Nephron (organoid): ENCODE data around the gene SLC16A13.
A peak's percentile ranks its signal among the peaks of the same experiment; 100 is the strongest.

Source experiments
- H3K27ac Mint-ChIP-seq, 3 experiments: 2 replicates each; pipeline ENCODE4 v1.8.0; 2020; ENCODE audit warnings: mixed read lengths in 3 of 3, mild to moderate bottlenecking in 2 of 3, moderate library complexity in 1 of 3
- H3K27me3 Mint-ChIP-seq: 2 replicates; pipeline ENCODE4 v1.8.0; 2021; ENCODE audit warnings: low read depth, mild to moderate bottlenecking, moderate library complexity, mixed read lengths
- H3K36me3 Mint-ChIP-seq: 2 replicates; pipeline ENCODE4 v1.8.0; 2020; ENCODE audit warnings: low read depth, mixed read lengths
- H3K4me1 Mint-ChIP-seq: 2 replicates; pipeline ENCODE4 v1.8.0; 2020; ENCODE audit warnings: mixed read lengths
- H3K4me3 Mint-ChIP-seq, 3 experiments: 2 replicates each; pipeline ENCODE4 v1.8.0; 2020; ENCODE audit warnings: mild to moderate bottlenecking in 3 of 3, mixed read lengths in 3 of 3, moderate library complexity in 2 of 3
- H3K9me3 Mint-ChIP-seq: 2 replicates; pipeline ENCODE4 v1.8.0; 2020; ENCODE audit warnings: mixed read lengths
- TF ChIP-seq, protein P1 (sequence below), 3 experiments: fragments of 200-600 bp; sonication (generic); IDR thresholded peaks; one replicate each; pipeline ENCODE4 v1.5.0; 2021; ENCODE audit warnings: antibody characterized with exemption in 3 of 3; ENCODE audit not compliant: unreplicated experiment in 3 of 3

The SLC16A13 gene

DNA sequence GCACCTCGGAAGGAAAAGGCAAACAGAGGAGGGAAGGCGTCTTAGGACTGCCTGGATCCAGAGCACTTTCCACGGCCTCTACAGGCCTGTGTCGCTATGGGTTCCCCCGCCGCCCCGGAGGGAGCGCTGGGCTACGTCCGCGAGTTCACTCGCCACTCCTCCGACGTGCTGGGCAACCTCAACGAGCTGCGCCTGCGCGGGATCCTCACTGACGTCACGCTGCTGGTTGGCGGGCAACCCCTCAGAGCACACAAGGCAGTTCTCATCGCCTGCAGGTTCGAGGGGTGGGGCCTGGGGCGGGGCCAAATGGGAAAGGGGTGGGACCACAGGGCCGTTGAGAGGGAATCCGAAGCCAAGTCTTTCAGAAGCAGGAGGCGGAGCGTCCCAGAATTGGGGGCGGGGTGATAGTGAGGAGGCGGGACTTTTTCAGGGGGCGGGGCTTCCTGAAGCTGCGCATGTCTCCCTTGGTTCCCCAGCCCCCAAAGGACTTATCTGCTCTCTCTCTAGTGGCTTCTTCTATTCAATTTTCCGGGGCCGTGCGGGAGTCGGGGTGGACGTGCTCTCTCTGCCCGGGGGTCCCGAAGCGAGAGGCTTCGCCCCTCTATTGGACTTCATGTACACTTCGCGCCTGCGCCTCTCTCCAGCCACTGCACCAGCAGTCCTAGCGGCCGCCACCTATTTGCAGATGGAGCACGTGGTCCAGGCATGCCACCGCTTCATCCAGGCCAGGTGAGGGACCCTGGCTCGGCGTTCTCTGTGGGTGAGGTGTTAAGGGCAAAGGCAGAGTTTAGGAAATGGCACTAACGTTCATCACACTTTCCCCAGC, 12.0 kb upstream of the SLC16A13 start:
- H3K27ac Mint-ChIP-seq: peak overlapping the region in 2 of 3 experiments; percentile 4 to 72
- H3K4me1 Mint-ChIP-seq: peaks cover 17% of the 10 kb centered on the region
- H3K36me3 Mint-ChIP-seq: no peaks in the 10 kb centered on the region
- TF ChIP-seq, protein P1, sequence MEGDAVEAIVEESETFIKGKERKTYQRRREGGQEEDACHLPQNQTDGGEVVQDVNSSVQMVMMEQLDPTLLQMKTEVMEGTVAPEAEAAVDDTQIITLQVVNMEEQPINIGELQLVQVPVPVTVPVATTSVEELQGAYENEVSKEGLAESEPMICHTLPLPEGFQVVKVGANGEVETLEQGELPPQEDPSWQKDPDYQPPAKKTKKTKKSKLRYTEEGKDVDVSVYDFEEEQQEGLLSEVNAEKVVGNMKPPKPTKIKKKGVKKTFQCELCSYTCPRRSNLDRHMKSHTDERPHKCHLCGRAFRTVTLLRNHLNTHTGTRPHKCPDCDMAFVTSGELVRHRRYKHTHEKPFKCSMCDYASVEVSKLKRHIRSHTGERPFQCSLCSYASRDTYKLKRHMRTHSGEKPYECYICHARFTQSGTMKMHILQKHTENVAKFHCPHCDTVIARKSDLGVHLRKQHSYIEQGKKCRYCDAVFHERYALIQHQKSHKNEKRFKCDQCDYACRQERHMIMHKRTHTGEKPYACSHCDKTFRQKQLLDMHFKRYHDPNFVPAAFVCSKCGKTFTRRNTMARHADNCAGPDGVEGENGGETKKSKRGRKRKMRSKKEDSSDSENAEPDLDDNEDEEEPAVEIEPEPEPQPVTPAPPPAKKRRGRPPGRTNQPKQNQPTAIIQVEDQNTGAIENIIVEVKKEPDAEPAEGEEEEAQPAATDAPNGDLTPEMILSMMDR (IDR thresholded peaks at IDR 0.05; ENCODE audit: unreplicated experiment in 3 of 3): no peak
- peaks cover 67% of the 10 kb centered on the region for H3K27me3 Mint-ChIP-seq
- H3K4me3 Mint-ChIP-seq: peak overlapping the region; percentile 28 to 76 (median 68)
- H3K9me3 Mint-ChIP-seq: no peaks in the 10 kb centered on the region

DNA sequence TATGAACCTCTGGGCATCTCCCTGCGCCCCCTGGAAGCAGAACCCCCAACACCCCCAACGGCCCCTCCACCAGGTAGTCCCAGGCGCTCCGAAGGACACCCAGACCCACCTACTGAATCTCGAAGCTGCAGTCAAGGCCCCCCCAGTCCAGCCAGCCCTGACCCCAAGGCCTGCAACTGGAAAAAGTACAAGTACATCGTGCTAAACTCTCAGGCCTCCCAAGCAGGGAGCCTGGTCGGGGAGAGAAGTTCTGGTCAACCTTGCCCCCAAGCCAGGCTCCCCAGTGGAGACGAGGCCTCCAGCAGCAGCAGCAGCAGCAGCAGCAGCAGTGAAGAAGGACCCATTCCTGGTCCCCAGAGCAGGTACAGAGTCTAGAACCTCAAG, 11.4 kb upstream of the SLC16A13 start:
- no peaks in the 10 kb centered on the region for H3K36me3 Mint-ChIP-seq
- TF ChIP-seq, protein P1 (IDR thresholded peaks at IDR 0.05; ENCODE audit: unreplicated experiment in 3 of 3): no peak
- peaks cover 70% of the 10 kb centered on the region for H3K27me3 Mint-ChIP-seq
- peak overlapping the region in 1 of 3 experiments; percentile 45 for H3K4me3 Mint-ChIP-seq
- H3K9me3 Mint-ChIP-seq: no peaks in the 10 kb centered on the region
- H3K27ac Mint-ChIP-seq: no peak overlapping the region
- H3K4me1 Mint-ChIP-seq: peaks cover 15% of the 10 kb centered on the region

DNA sequence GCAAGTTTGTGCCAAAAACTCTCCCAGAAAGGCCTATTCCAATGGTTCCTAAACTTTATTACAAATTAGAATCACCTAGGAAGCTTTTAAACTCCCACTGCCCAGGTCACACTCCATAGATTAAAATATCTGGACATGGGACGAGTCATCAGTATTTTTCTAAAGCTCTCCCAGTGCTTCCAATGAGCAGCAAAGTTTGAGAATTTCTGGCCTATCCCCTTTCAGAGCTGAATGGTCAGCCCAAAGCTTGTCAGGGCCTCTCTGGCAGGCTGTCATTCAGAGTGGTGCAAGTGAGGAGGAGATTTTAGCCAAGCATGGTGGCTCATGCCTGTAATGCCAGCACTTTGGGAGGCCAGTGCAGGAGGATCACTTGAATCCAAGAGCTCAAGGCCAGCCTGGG, 10.6 kb upstream of the SLC16A13 start:
- H3K4me1 Mint-ChIP-seq: peaks cover 15% of the 10 kb centered on the region

DNA sequence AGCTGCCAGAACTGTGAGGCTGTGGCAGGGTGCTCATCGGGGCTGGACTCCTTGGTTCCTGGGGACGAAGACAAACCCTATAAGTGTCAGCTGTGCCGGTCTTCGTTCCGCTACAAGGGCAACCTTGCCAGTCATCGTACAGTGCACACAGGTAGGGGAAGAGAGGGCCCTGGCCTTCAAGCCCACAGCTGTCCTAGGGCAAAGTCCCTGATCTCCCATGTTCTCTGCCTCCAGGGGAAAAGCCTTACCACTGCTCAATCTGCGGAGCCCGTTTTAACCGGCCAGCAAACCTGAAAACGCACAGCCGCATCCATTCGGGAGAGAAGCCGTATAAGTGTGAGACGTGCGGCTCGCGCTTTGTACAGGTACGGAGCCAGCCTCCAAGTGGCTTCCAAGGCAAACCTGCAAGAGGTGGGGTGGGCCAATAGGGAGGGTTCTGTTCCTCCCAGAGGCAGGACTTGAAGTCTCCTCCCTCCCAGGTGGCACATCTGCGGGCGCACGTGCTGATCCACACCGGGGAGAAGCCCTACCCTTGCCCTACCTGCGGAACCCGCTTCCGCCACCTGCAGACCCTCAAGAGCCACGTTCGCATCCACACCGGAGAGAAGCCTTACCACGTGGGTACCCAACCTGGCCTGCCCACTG, 9.2 kb upstream of the SLC16A13 start:
- Mint-ChIP-seq H3K4me1 (peaks cover 2% of the 10 kb centered on the region), H3K27me3 (peaks cover 68% of the 10 kb centered on the region), H3K36me3 (no peaks in the 10 kb centered on the region), H3K9me3 (no peaks in the 10 kb centered on the region), H3K27ac (no peak overlapping the region), H3K4me3 (no peak overlapping the region)
- TF ChIP-seq, protein P1 (IDR thresholded peaks at IDR 0.05; ENCODE audit: unreplicated experiment in 3 of 3): no peak

More for the DNA sequence above, 10.6 kb upstream of the SLC16A13 start:
- Mint-ChIP-seq H3K9me3 (no peaks in the 10 kb centered on the region), H3K27ac (no peak overlapping the region), H3K4me3 (peak overlapping the region in 2 of 3 experiments; percentile 32 to 47), H3K36me3 (no peaks in the 10 kb centered on the region), H3K27me3 (peaks cover 75% of the 10 kb centered on the region)
- TF ChIP-seq, protein P1 (IDR thresholded peaks at IDR 0.05; ENCODE audit: unreplicated experiment in 3 of 3): no peak

DNA sequence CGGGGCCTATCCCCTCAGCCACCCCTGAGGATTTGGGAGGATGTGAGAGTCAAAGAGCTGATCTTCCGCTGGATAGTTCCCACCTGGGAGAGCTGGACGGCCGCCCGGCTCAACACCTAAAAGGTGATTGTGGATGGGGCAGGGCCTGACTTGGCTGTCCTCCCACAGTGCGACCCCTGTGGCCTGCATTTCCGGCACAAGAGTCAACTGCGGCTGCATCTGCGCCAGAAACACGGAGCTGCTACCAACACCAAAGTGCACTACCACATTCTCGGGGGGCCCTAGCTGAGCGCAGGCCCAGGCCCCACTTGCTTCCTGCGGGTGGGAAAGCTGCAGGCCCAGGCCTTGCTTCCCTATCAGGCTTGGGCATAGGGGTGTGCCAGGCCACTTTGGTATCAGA, 8.5 kb upstream of the SLC16A13 start:
- H3K27ac Mint-ChIP-seq: no peak overlapping the region
- H3K36me3 Mint-ChIP-seq: no peaks in the 10 kb centered on the region

More for the DNA sequence above, 8.5 kb upstream of the SLC16A13 start:
- Mint-ChIP-seq H3K4me1 (no peaks in the 10 kb centered on the region), H3K4me3 (no peak overlapping the region), H3K27me3 (peaks cover 60% of the 10 kb centered on the region), H3K9me3 (no peaks in the 10 kb centered on the region)
- TF ChIP-seq, protein P1 (IDR thresholded peaks at IDR 0.05; ENCODE audit: unreplicated experiment in 3 of 3): no peak
